Mesenchymal stem cell (in vitro differentiated cells and primary cell): ENCODE measurements around the gene NKAIN4.

Experiments used
- DNase-seq: peaks from one replicate; pipeline ENCODE4 v3.0.0-alpha.2; 2013
- H2AFZ ChIP-seq: one replicate; pipeline ENCODE4 v1.6.1; 2013; ENCODE audit warnings: low read depth, mild to moderate bottlenecking, control low read depth, inconsistent platforms, low read length, moderate library complexity
- H2AK5ac ChIP-seq: 2 replicates; pipeline ENCODE4 v1.6.1; 2013; ENCODE audit warnings: low read length, moderate library complexity, mild to moderate bottlenecking, inconsistent platforms; ENCODE audit not compliant: severe bottlenecking
- H2BK120ac ChIP-seq: one replicate; pipeline ENCODE4 v1.6.1; 2013; ENCODE audit warnings: low read depth, mild to moderate bottlenecking, inconsistent platforms, low read length, moderate library complexity
- H2BK12ac ChIP-seq, 2 experiments: one replicate each; pipeline ENCODE4 v1.6.1; 2013; ENCODE audit warnings: inconsistent platforms in 2 of 2, low read length in 2 of 2, mild to moderate bottlenecking in 2 of 2, moderate library complexity in 2 of 2, control low read depth in 1 of 2
- H2BK15ac ChIP-seq: one replicate; pipeline ENCODE4 v1.6.1; 2013; ENCODE audit warnings: mild to moderate bottlenecking, low read depth, inconsistent platforms; ENCODE audit not compliant: poor library complexity, severe bottlenecking
- H2BK5ac ChIP-seq: 2 replicates; pipeline ENCODE4 v1.6.1; 2013; ENCODE audit warnings: low read depth, mild to moderate bottlenecking, low read length, control low read depth, inconsistent platforms; ENCODE audit not compliant: poor library complexity, severe bottlenecking
- H3K14ac ChIP-seq, 2 experiments: one replicate each; pipeline ENCODE4 v1.6.1; 2013; ENCODE audit warnings: inconsistent platforms in 2 of 2, low read length in 2 of 2, control low read depth in 1 of 2, mild to moderate bottlenecking in 1 of 2, moderate library complexity in 1 of 2
- H3K18ac ChIP-seq, 2 experiments: one replicate each; pipeline ENCODE4 v1.6.1; 2013; ENCODE audit warnings: inconsistent platforms in 2 of 2, low read length in 2 of 2, control low read depth in 1 of 2, low read depth in 1 of 2, mild to moderate bottlenecking in 1 of 2
- H3K23ac ChIP-seq, 2 experiments: one replicate each; pipeline ENCODE4 v1.6.1; 2013; ENCODE audit warnings: inconsistent platforms in 2 of 2, low read length in 2 of 2, mild to moderate bottlenecking in 2 of 2, moderate library complexity in 2 of 2, control low read depth in 1 of 2
- H3K27ac ChIP-seq: 2 replicates; pipeline ENCODE4 v1.5.1; 2013; ENCODE audit warnings: mild to moderate bottlenecking, moderate library complexity, low read length, control low read depth, inconsistent platforms; ENCODE audit not compliant: poor library complexity, severe bottlenecking
- H3K27me3 ChIP-seq, 2 experiments: 2 replicates each; pipeline versions ENCODE4 v1.6.1 to v1.7.0; 2013; ENCODE audit warnings: low read length in 2 of 2, mild to moderate bottlenecking in 2 of 2, moderate library complexity in 2 of 2, control low read depth in 1 of 2, inconsistent platforms in 1 of 2; ENCODE audit not compliant: control insufficient read depth in 1 of 2, insufficient read depth in 1 of 2
- H3K36me3 ChIP-seq, 2 experiments: 2 replicates each; pipeline versions ENCODE4 v1.6.1 to v1.7.0; 2013; ENCODE audit warnings: low read length in 2 of 2, control low read depth in 1 of 2, inconsistent platforms in 1 of 2, low read depth in 1 of 2, mild to moderate bottlenecking in 1 of 2; ENCODE audit not compliant: insufficient read depth in 2 of 2, control insufficient read depth in 1 of 2
- H3K4ac ChIP-seq, 2 experiments: one replicate each; pipeline ENCODE4 v1.6.1; 2013; ENCODE audit warnings: inconsistent platforms in 2 of 2, low read length in 2 of 2, mild to moderate bottlenecking in 2 of 2, moderate library complexity in 2 of 2, control low read depth in 1 of 2, low read depth in 1 of 2
- H3K4me1 ChIP-seq: 2 replicates; pipeline ENCODE4 v1.6.1; 2013; ENCODE audit warnings: low read depth, low read length, control low read depth; ENCODE audit not compliant: control insufficient read depth, insufficient read depth
- H3K4me2 ChIP-seq: 2 replicates; pipeline ENCODE4 v1.6.1; 2013; ENCODE audit warnings: low read length, mild to moderate bottlenecking, inconsistent platforms; ENCODE audit not compliant: poor library complexity, severe bottlenecking
- H3K4me3 ChIP-seq, 2 experiments: 2 replicates each; pipeline versions ENCODE4 v1.5.1 to v1.7.0; 2013; ENCODE audit warnings: low read length in 2 of 2, mild to moderate bottlenecking in 2 of 2, control low read depth in 1 of 2, low read depth in 1 of 2; ENCODE audit not compliant: insufficient read depth in 1 of 2
- H3K79me1 ChIP-seq: replicated peaks from 2 replicates; pipeline ENCODE4 v1.6.1; 2013; ENCODE audit warnings: mild to moderate bottlenecking, control low read depth, low read length, inconsistent platforms; ENCODE audit not compliant: poor library complexity, severe bottlenecking
- H3K9ac ChIP-seq: 2 replicates; pipeline ENCODE4 v1.7.0; 2013; ENCODE audit warnings: mild to moderate bottlenecking, low read length, moderate library complexity
- H3K9me3 ChIP-seq: 2 replicates; pipeline ENCODE4 v1.7.0; 2013; ENCODE audit warnings: mild to moderate bottlenecking, low read length; ENCODE audit not compliant: control insufficient read depth
- H4K8ac ChIP-seq: one replicate; pipeline ENCODE4 v1.6.1; 2013; ENCODE audit warnings: inconsistent platforms, mild to moderate bottlenecking, low read length, moderate library complexity
- H4K91ac ChIP-seq: one replicate; pipeline ENCODE4 v1.6.1; 2013; ENCODE audit warnings: mild to moderate bottlenecking, low read length, inconsistent platforms
- WGBS: methylation state at CpG from one replicate; pipeline ENCODE4 v1.1.7; 2013; ENCODE audit warnings: mixed read lengths; 5-methylcytosine and 5-hydroxymethylcytosine counted together

The NKAIN4 gene

GRCh38 chr20:63297796-63298572 lies 43.7 kb upstream of the NKAIN4 start:
- H3K36me3 ChIP-seq, result no peaks in the 10 kb centered on the region
- H3K14ac ChIP-seq, result no peak overlapping the region
- peaks cover 38 to 72% of the 10 kb centered on the region in 2 experiments for H3K27me3 ChIP-seq
- peaks cover 10% of the 10 kb centered on the region for H3K9me3 ChIP-seq
- no peak overlapping the region for H2BK120ac ChIP-seq
- H2BK5ac ChIP-seq, result no peak overlapping the region
- no peak overlapping the region for H3K27ac ChIP-seq
- DNase-seq, result no peak
- H2BK12ac ChIP-seq, result no peak overlapping the region
- no peaks in the 10 kb centered on the region for H3K79me1 ChIP-seq
- H3K4ac ChIP-seq, result no peak overlapping the region
- no peak overlapping the region for H3K18ac ChIP-seq
- H3K4me3 ChIP-seq, result no peak overlapping the region
- peaks cover 8% of the 10 kb centered on the region for H3K4me1 ChIP-seq
- no peak overlapping the region for H2AFZ ChIP-seq
- H3K9ac ChIP-seq, result no peak overlapping the region
- H4K8ac ChIP-seq, result no peak overlapping the region
- no peak overlapping the region for H4K91ac ChIP-seq
- H2BK15ac ChIP-seq, result peak overlapping the region; percentile 36
- no peak overlapping the region for H2AK5ac ChIP-seq
- WGBS, result 91% methylated on average over 14 of the region's 16 CpGs
- no peak overlapping the region for H3K4me2 ChIP-seq
- H3K23ac ChIP-seq, result no peak overlapping the region

- no peak overlapping the region for H4K8ac ChIP-seq
- no peak overlapping the region for H4K91ac ChIP-seq
- peaks cover 10% of the 10 kb centered on the region for H3K4me1 ChIP-seq
- H3K27me3 ChIP-seq, result peaks cover 38 to 74% of the 10 kb centered on the region in 2 experiments
- no peak overlapping the region for H3K9ac ChIP-seq
- H2AK5ac ChIP-seq, result no peak overlapping the region
- no peak overlapping the region for H3K23ac ChIP-seq
- H3K9me3 ChIP-seq, result peaks cover 10% of the 10 kb centered on the region
- H2BK15ac ChIP-seq, result peak overlapping the region; percentile 36
- H2BK120ac ChIP-seq, result no peak overlapping the region
- H3K79me1 ChIP-seq, result peaks cover 2% of the 10 kb centered on the region
- no peak overlapping the region for H3K4me3 ChIP-seq
- H3K4me2 ChIP-seq, result no peak overlapping the region
- no peak overlapping the region for H2AFZ ChIP-seq
- WGBS, result 86% methylated on average over 11 of the region's 11 CpGs
- H2BK12ac ChIP-seq, result no peak overlapping the region
- H2BK5ac ChIP-seq, result no peak overlapping the region
- DNase-seq, result no peak
- H3K18ac ChIP-seq, result no peak overlapping the region
- no peak overlapping the region for H3K4ac ChIP-seq
- peaks cover 0 to under 1% of the 10 kb centered on the region in 2 experiments for H3K36me3 ChIP-seq
- H3K27ac ChIP-seq, result no peak overlapping the region
- no peak overlapping the region for H3K14ac ChIP-seq
These were observed 43.1 kb upstream of the NKAIN4 start for GRCh38 chr20:63297371-63297781.

- H3K4ac ChIP-seq, result no peak overlapping the region
- H2BK15ac ChIP-seq, result no peak overlapping the region
- H2BK120ac ChIP-seq, result no peak overlapping the region
- H3K27ac ChIP-seq, result no peak overlapping the region
- H3K4me1 ChIP-seq, result peaks cover 12% of the 10 kb centered on the region
- peaks cover 2% of the 10 kb centered on the region for H3K79me1 ChIP-seq
- H2AK5ac ChIP-seq, result no peak overlapping the region
- no peak overlapping the region for H3K4me3 ChIP-seq
- no peak overlapping the region for H3K23ac ChIP-seq
- WGBS, result 65% methylated on average over 17 of the region's 18 CpGs
- peaks cover 6% of the 10 kb centered on the region for H3K9me3 ChIP-seq
- H3K27me3 ChIP-seq, result peaks cover 38 to 81% of the 10 kb centered on the region in 2 experiments
- H2BK12ac ChIP-seq, result no peak overlapping the region
- H3K9ac ChIP-seq, result no peak overlapping the region
- H2BK5ac ChIP-seq, result no peak overlapping the region
- no peak overlapping the region for H4K91ac ChIP-seq
- H3K4me2 ChIP-seq, result no peak overlapping the region
- DNase-seq, result no peak
- no peak overlapping the region for H4K8ac ChIP-seq
- no peak overlapping the region for H2AFZ ChIP-seq
- H3K14ac ChIP-seq, result no peak overlapping the region
- no peak overlapping the region for H3K18ac ChIP-seq
- peaks cover 0 to 6% of the 10 kb centered on the region in 2 experiments for H3K36me3 ChIP-seq
These were observed 42.5 kb upstream of the NKAIN4 start for GRCh38 chr20:63296531-63297299.

- Histone ChIP-seq H3K79me1 (peaks cover 2% of the 10 kb centered on the region), H3K14ac (no peak overlapping the region), H2BK12ac (no peak overlapping the region)
These were observed 41.6 kb upstream of the NKAIN4 start for GRCh38 chr20:63295846-63296245.

More at GRCh38 chr20:63295846-63296245, 41.6 kb upstream of the NKAIN4 start:
- no peak overlapping the region for H2AFZ ChIP-seq
- H3K9ac ChIP-seq, result no peak overlapping the region
- no peak overlapping the region for H3K4me3 ChIP-seq
- H3K27ac ChIP-seq, result no peak overlapping the region
- peaks cover 0 to 10% of the 10 kb centered on the region in 2 experiments for H3K36me3 ChIP-seq
- H3K4ac ChIP-seq, result no peak overlapping the region
- no peak overlapping the region for H2AK5ac ChIP-seq
- no peak overlapping the region for H3K4me2 ChIP-seq
- H2BK15ac ChIP-seq, result no peak overlapping the region
- peaks cover 17% of the 10 kb centered on the region for H3K4me1 ChIP-seq
- peaks cover 38 to 77% of the 10 kb centered on the region in 2 experiments for H3K27me3 ChIP-seq
- 55% methylated on average over 20 of the region's 20 CpGs for WGBS
- no peak overlapping the region for H3K18ac ChIP-seq
- no peak overlapping the region for H2BK120ac ChIP-seq
- H3K23ac ChIP-seq, result no peak overlapping the region
- no peak overlapping the region for H2BK5ac ChIP-seq
- no peak overlapping the region for H4K8ac ChIP-seq
- no peak overlapping the region for H4K91ac ChIP-seq
- no peaks in the 10 kb centered on the region for H3K9me3 ChIP-seq
- no peak for DNase-seq
